GM19240 (cell line): ENCODE results near the gene THRAP3.
A peak's percentile ranks its signal among the peaks of the same experiment; 100 is the strongest.
"Not testable (repeated sequence)": the region's sequence is repeated elsewhere in the genome, so short reads cannot be mapped to it uniquely, and the experiment has no call there.

ENCODE experiments used
- DNase-seq: peaks from one replicate; pipeline ENCODE4 v3.0.0; 2011; ENCODE audit warnings: low spot score; ENCODE audit not compliant: insufficient read length

THRAP3 gene

DNA sequence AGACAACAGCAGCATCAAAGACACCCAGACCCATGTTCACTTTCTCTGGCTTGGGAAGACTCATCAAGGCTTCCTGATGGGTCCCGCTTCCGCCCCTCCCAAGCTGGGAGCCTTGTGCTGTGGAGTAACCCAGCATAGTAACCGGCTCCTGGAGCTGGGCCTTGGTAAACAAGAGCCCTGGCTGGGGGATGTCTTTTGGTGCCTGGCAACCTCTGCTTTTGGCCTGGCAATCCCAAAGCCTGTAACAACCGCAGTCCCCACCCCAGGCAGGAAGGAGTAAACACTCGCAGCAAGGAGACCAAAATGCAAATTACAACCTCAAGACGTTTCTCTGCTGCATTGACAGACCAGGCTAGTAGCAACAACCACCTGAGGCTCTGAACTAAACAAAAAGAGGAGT lies 16.9 kb upstream of the THRAP3 start:
- no peak for DNase-seq

DNA sequence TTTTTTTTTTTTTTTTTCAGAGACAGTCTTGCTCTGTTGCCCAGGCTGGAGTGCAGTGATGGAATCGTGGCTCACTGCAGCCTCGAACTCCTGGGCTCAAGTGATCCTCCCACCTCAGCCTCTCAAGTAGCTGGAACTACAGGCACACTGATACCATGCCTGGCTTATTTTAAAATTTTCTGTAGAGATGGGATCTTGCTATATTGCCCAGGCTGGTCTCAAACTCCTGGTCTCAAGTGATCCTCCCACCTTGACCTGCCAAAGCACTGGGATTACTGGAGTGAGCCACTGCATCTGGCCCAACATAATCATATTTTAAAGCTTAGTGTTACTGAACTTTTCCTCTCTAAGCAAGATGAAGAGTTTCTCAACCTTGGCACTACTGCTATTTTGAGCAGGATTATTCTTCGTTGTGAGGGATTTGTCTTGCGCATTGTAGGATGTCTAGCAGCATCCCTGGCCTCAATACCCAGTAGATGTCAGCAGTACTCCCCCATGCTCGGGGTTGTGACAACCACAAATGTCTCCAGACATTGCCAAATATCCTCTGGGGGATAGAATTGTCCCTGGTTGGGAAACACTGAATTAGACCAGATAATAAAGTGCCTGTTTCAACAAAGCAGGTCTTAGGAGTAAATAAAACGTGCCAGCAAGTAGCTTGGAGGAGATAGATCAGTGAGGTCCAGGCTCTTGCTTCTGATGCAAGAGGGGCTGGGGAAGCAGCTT lies 15.1 kb upstream of the THRAP3 start:
- DNase-seq, result no peak

- no peak for DNase-seq
Observed at GRCh38 chr1:36211307-36211706, 12.9 kb upstream of the THRAP3 start.

- no peak for DNase-seq
Observed at GRCh38 chr1:36211841-36212240, 12.4 kb upstream of the THRAP3 start.

- DNase-seq, result no peak
Observed at GRCh38 chr1:36212782-36213181, 11.5 kb upstream of the THRAP3 start.

GRCh38 chr1:36217670-36218069 lies 6.6 kb upstream of the THRAP3 start:
- DNase-seq, result no peak

DNA sequence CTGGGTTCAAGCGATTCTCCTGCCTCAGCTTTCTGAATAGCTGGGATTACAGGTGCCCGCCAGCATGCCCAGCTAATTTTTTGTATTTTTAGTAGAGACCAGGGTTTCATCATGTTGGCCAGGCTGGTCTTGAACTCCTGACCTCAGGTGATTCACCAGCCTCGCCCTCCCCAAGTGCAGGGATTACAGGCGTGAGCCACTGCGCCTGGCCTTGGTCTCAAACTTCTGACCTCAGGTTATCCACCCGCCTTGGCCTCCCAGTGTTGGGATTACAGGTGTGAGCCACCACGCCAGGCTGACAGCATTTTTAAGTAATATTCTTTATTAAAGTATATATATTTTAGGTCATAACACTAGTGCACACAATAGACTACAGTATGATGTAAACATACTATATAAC lies 2.3 kb upstream of the THRAP3 start:
- DNase-seq, result not testable (repeated sequence)

DNA sequence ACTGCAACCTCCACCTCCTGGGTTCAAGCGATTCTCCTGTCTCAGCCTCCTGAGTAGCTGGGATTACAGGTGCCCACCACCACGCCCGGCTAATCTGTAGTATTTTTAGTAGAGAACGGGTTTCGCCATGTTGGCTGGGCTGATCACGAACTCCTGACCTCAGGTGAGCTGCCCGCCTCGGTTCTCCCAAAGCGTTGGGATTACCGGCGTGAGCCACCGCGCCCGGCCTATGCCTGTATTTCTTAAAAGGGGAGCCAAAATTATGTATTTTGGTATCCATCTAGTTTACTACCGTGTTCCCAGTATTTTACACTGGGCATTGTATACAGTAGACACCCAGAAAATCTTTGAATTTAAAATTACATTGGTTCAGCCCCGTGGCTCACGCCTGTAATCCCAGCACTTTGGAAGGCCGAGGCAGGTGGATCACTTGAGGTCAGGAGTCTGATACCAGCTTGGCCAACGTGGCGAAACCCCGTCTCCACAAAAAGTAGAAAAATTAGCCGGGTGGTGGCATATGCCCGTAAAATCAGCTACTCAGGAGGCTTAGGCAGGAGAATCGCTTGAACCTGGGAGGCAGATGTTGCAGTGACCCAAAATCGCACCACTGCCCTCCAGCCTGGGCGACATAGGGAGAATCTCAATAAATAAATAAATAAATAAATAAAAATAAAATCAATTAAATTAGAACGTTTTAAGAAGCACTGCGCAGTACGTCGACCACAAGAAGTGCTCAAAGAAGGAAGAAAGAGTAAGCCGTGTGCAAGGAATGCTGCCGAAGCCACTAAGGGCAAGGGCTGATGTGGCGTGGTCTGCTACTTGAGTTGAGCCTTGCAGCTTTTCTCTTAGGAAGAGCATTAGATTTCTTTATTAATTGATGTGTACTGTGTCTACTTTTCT lies 1.5 kb upstream of the THRAP3 start:
- no peak for DNase-seq

DNA sequence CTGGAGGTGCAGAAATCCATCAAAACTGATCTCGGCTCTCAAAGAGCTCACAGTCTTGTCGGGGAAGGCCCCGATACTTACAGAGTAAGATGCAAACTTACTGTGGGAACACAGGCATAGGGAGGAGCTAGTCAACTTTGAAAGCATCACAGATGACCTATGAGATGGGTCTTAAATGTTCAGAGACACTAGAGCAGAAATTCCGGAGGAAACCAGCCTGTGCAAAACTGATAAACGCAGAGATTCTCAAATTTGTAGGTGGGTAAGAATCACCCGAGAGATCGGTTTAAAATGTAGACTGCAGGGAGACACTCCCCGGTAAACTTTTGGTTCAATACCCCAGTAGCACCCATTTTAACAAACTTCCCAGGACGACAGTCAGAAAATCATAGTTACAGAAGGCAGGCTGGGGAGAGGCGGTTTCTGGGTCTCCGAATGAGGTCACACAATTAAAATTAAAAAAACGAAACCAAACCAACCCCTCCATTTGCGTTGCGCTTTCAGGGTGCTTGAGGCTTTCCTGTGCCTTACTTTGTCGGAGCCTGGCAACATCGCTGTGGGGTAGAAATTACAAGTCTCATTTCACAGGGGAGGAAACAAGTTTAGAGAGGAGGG lies 755 bp upstream of the THRAP3 start:
- DNase-seq, result peak; percentile 18

DNA sequence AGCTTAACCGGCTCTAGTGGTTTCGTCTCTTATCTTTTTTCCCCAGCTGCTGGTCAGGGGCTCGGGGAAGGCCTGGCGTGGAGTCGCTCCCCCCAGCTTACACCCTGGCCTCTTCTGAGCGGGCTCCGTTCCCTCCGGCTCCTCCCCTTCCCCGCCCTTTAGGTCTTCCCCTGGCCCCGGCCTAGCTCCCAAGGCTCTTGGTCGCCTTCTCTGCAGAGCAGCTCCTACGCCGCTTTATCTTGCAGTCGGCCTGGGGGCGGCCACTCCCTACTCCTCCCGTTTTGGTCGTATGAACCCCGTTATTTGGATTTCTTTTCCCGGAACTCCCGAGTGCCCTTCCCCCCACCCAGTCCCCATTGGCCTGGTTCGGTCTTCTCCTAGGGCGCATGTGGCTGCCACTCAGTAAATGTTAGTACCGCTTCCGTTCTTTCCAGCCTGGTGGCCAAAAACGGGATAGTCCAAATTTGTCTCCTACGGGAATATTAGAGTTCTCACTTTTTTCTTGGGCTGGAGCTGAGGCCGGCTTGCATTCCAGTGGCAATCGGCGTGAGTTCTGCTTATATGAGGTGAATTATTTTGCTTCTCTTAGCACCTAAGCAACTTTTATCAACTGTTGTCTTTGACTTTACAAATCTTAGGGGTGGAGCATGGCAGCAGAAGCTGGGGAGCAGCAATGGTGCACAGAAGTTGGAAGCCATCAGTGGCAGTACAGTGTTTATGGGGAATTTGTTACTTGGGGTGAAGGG lies 467 bp downstream of the THRAP3 start:
- DNase-seq, result peak; percentile 77

- DNase-seq, result no peak
Observed at GRCh38 chr1:36225283-36225899, 1.1 kb downstream of the THRAP3 start.

- not testable (repeated sequence) for DNase-seq
Observed at GRCh38 chr1:36230279-36230678, 6.0 kb downstream of the THRAP3 start.

- no peak for DNase-seq
Observed at GRCh38 chr1:36231191-36231590, 6.9 kb downstream of the THRAP3 start.

- no peak for DNase-seq
Observed at GRCh38 chr1:36232212-36233095, 8.2 kb downstream of the THRAP3 start.

DNA sequence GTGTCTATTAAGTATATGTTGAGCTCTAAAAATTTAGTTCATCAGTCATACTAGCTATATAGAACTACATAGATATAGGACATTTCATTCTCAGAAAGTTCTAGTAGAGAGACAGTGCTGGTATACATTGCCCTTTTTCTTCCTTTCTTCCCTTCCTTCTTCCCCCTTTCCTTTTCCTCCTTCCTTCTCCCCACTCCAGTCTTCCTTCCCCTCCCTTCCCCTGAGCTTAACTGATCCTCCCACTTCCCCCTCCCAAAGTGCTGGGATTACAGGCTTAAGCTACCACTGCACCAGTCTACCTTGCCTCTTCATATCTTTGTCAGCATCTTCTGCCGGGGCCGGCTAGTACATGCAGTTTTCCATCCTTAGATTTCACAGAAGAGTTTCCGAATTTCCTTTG lies 12.1 kb downstream of the THRAP3 start:
- DNase-seq, result no peak

DNA sequence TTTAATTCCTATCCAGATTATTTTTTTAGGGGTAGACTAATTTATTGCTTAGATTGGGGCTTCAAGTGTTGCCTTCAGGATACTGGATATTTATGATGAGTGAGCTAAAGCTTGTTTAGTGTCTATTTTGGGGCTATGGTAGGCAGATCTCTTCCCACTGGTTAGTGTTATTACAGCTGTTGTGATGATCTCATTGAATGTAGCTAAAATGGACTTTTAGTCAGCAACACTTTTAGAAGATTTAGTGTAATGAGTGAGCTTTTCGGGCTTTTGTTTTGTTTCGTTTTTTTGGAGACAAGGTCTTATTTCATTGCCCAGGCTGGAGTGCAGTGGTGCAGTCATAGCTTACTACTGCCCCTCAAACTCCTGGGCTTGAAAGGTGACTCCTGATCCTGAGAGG lies 14.2 kb downstream of the THRAP3 start:
- no peak for DNase-seq

DNA sequence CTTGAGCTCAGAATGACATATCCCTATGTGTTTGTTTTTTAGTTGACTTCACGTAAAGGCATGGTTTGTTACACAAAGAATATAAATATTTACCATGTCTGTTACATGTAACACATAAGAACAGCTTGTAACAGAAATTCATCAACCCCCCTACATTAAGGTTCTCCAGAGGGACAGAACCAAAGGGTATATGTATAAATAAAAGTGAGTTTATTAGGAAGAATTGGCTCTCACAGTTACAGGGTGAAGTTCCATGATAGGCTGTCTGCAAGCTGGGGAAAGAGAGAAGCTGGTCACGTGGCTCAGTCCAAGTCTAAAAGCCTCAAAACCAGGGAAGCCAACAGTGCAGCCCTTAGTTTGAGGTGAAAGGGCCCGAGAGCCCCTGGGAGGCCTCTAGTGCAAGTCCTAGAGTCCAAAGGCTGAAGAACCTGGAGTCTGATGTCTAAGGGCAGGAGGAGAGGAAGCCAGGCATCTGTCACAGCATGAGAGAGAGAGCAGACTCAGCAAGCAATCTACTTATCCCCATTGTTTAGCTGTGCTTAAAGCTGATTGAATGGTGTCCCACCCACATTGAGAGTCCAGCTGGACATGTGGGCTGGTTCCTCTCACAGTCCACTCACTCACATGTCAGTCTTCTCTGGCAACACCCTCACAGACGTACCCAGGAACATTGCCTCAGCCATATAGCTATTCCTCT lies 15.8 kb downstream of the THRAP3 start:
- DNase-seq, result no peak

GRCh38 chr1:36247538-36247937 lies 23.3 kb downstream of the THRAP3 start:
- no peak for DNase-seq

GRCh38 chr1:36248250-36248894 lies 24.1 kb downstream of the THRAP3 start:
- DNase-seq, result no peak
